Measurements from ENCODE around the gene IFI27L2.

IFI27L2 gene

DNA sequence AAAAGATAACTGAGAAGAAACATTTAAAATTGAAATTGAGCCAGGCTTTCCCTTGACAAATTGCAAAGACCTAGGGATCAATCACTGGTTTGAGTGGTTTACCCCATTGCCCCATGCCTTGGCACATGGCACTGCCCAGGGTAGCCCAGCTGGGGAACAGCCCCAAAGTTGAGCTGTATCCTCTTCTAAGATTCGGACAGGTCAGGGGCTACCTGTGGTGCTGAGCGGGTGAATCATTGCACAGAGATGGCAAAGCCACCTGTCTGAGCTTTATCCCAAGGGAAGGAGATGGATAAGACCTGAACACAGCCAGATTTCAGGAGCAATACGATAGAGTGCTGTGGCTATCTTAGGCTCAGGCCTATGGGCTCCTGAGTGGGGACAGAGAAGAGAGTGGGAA lies 7.0 kb downstream of the IFI27L2 start:
- in situ Hi-C loops (cut with HindIII; ENCODE audit: low sequenced_read_pairs), result loop anchor here (5.0 kb wide), 2 partner anchors 55 to 95 kb away; partner anchors contain the start of gene OTUB2
- TF ChIP-seq, protein P1, sequence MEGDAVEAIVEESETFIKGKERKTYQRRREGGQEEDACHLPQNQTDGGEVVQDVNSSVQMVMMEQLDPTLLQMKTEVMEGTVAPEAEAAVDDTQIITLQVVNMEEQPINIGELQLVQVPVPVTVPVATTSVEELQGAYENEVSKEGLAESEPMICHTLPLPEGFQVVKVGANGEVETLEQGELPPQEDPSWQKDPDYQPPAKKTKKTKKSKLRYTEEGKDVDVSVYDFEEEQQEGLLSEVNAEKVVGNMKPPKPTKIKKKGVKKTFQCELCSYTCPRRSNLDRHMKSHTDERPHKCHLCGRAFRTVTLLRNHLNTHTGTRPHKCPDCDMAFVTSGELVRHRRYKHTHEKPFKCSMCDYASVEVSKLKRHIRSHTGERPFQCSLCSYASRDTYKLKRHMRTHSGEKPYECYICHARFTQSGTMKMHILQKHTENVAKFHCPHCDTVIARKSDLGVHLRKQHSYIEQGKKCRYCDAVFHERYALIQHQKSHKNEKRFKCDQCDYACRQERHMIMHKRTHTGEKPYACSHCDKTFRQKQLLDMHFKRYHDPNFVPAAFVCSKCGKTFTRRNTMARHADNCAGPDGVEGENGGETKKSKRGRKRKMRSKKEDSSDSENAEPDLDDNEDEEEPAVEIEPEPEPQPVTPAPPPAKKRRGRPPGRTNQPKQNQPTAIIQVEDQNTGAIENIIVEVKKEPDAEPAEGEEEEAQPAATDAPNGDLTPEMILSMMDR (IDR thresholded peaks at IDR 0.05; ENCODE audit: low read depth, low read length, missing control alignments), result no peak
- DNase-seq (ENCODE audit: low read depth), result no peak
- no peak overlapping the region for H3K4me3 ChIP-seq (ENCODE audit: low read depth, low read length)

DNA sequence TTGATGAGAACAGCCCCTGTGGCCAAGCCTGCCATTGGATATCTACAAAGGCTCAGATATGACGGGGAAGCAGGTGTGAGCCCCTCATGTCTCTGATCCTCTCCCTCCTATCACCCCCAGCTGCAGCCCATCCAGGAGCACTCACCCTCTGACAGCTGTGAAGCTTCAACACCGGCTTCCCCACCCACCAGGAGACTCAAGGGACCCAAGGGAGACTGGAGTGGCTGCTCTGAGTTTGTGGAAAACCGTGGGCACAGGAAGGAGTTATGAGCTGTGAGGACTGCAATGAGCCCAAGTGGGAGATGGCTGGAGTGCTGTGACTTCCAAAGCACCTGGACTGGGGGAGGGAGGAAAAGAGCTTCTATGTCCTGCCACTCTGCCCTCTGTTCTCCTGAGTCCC lies 7.9 kb downstream of the IFI27L2 start:
- in situ Hi-C loops (cut with HindIII; ENCODE audit: low sequenced_read_pairs), result loop anchor here (5.0 kb wide), 2 partner anchors 56 to 94 kb away; partner anchors contain the start of gene OTUB2
- H3K4me3 ChIP-seq (ENCODE audit: low read depth, low read length), result no peak overlapping the region
- TF ChIP-seq, protein P1 (IDR thresholded peaks at IDR 0.05; ENCODE audit: low read depth, low read length, missing control alignments), result no peak
- no peak for DNase-seq (ENCODE audit: low read depth)

DNA sequence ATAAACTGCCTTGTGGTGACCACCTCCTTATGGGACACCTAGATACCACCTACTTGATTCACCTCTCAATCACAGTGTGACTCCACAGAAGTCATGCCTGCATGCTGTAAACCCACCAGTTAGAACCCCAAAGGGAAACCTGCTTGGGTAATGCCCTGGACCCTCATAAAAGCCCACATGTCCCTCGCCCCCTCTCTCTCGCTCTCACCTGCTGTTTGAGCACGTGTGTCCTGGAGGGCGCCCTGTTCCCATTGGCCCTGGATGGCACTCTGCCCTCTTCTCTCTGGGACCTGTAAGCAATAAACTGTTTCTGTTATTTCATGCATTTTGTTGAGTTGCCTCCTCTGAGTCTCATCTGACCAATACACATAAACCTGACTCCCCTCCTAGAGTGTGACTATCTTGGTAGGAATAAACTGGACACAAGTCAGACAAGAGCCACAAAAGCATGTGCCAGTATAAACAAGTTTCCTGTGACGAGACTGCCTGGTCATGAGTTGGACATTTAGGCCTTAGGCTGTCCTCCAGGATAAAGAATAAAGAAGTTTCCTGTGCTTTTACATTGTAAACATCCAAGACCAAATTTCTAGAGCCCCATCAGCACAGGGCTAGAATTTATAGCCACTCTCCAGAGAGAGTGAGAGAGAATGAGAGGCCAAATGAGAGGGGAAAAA lies 8.6 kb downstream of the IFI27L2 start:
- in situ Hi-C loops (cut with HindIII; ENCODE audit: low sequenced_read_pairs), result loop anchor here (5.0 kb wide), 2 partner anchors 56 to 94 kb away; partner anchors contain the start of gene OTUB2
- TF ChIP-seq, protein P1 (IDR thresholded peaks at IDR 0.05; ENCODE audit: low read depth, low read length, missing control alignments), result no peak
- peak; percentile 65 for DNase-seq (ENCODE audit: low read depth)
- H3K4me3 ChIP-seq (ENCODE audit: low read depth, low read length), result no peak overlapping the region

DNA sequence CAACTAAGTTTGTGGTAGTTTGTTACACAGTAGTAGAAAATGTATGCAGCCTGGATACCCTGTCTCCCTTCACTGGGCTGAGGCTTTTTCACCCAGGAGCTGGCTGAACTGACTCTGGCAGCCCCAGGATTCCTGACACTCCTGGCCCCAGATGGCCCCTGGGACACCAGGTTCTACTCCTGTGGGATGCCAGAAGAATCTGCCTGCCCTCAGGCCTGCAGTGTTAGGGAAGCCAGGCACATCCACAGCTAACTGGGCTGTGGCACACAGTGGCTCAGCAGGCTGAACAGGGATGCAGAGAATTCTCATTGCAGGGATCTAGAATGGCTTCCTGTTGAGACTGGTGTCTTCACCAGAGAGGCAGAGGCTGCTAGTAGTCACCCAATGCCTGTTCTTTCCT lies 10.3 kb downstream of the IFI27L2 start:
- in situ Hi-C loops (cut with HindIII; ENCODE audit: low sequenced_read_pairs), result no loop called here
- no peak for DNase-seq (ENCODE audit: low read depth)
- TF ChIP-seq, protein P1 (IDR thresholded peaks at IDR 0.05; ENCODE audit: low read depth, low read length, missing control alignments), result no peak
- H3K4me3 ChIP-seq (ENCODE audit: low read depth, low read length), result no peak overlapping the region

DNA sequence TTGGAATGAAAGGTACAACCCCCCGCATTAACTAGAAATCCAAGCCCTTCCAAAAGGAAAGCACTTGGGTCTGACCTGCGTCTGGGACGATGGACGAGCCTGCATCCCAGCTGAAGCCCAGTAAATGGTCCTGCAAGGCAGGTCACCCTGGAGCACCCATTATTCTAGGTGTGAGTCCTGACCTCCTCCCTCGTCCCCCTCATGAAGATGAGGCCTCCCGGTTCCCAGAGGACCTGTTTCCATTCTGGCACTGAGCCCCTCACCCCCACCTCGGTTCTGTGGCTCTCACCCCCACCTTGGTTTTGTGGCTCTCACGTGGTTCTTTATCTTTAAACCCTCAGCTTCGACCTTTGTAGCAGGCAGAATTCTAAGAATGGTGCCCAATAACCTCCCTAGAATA lies 11.5 kb downstream of the IFI27L2 start:
- in situ Hi-C loops (cut with HindIII; ENCODE audit: low sequenced_read_pairs), result no loop called here

DNA sequence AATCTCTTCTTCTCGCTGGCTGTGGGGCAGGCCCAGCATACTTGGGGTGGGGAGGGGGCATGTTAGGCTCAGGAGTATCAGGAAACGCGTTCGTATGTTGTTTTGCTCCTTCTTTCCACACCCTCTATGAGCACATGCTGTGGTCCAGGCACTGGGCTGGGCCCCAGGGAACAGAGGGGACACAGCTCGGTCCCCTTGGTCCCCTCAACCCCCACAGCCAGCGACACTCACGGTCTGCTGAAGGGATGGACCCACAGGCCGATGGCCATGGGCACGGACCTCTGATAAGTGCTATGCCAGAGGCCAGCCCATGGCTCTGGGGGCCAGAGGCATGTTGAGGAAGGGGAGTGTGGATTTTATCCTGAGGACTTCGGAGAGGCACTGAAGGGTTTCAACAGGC lies 12.7 kb downstream of the IFI27L2 start:
- no peak for DNase-seq (ENCODE audit: low read depth)
- TF ChIP-seq, protein P1 (IDR thresholded peaks at IDR 0.05; ENCODE audit: low read depth, low read length, missing control alignments), result no peak
- in situ Hi-C loops (cut with HindIII; ENCODE audit: low sequenced_read_pairs), result no loop called here
- no peak overlapping the region for H3K4me3 ChIP-seq (ENCODE audit: low read depth, low read length)

More for the DNA sequence above, 11.5 kb downstream of the IFI27L2 start:
- DNase-seq (ENCODE audit: low read depth), result no peak
- TF ChIP-seq, protein P1 (IDR thresholded peaks at IDR 0.05; ENCODE audit: low read depth, low read length, missing control alignments), result no peak
- H3K4me3 ChIP-seq (ENCODE audit: low read depth, low read length), result no peak overlapping the region

Measured in astrocyte of the cerebellum (primary cell).